Measurements from ENCODE around the gene DENND4B.

DENND4B gene

GRCh38 chr1:153945795-153946621, 510 bp downstream of the DENND4B start:
- DNase-seq (ENCODE audit: low read depth in 2 of 2) = peak in 1 of 2 donors; percentile 58

GRCh38 chr1:153945131-153945794, 1.3 kb downstream of the DENND4B start:
- DNase-seq (ENCODE audit: low read depth in 2 of 2) = peak in 1 of 2 donors; percentile 56

GRCh38 chr1:153944827-153945117, 1.7 kb downstream of the DENND4B start:
- no peak for DNase-seq (ENCODE audit: low read depth in 2 of 2)

GRCh38 chr1:153944005-153944826, 2.3 kb downstream of the DENND4B start:
- no peak for DNase-seq (ENCODE audit: low read depth in 2 of 2)

GRCh38 chr1:153942766-153943549, 3.6 kb downstream of the DENND4B start:
- no peak for DNase-seq (ENCODE audit: low read depth in 2 of 2)

- DNase-seq (ENCODE audit: low read depth in 2 of 2) = no peak
Measured at GRCh38 chr1:153941826-153942725, 4.4 kb downstream of the DENND4B start.

- DNase-seq (ENCODE audit: low read depth in 2 of 2) = no peak
Measured at GRCh38 chr1:153940756-153941155, 5.8 kb downstream of the DENND4B start.

GRCh38 chr1:153939476-153939875, 7.0 kb downstream of the DENND4B start:
- DNase-seq (ENCODE audit: low read depth in 2 of 2) = no peak

- no peak for DNase-seq (ENCODE audit: low read depth in 2 of 2)
Measured at GRCh38 chr1:153938996-153939395, 7.5 kb downstream of the DENND4B start.

- DNase-seq (ENCODE audit: low read depth in 2 of 2) = no peak
Measured at GRCh38 chr1:153937331-153937730, 9.2 kb downstream of the DENND4B start.

GRCh38 chr1:153936011-153936802, 10.3 kb downstream of the DENND4B start:
- DNase-seq (ENCODE audit: low read depth in 2 of 2) = no peak

GRCh38 chr1:153934746-153935145, 11.8 kb downstream of the DENND4B start:
- no peak for DNase-seq (ENCODE audit: low read depth in 2 of 2)

- DNase-seq (ENCODE audit: low read depth in 2 of 2) = no peak
Measured at GRCh38 chr1:153933955-153934354, 12.6 kb downstream of the DENND4B start.

GRCh38 chr1:153933430-153933829, 13.1 kb downstream of the DENND4B start:
- DNase-seq (ENCODE audit: low read depth in 2 of 2) = no peak

- DNase-seq (ENCODE audit: low read depth in 2 of 2) = no peak
Measured at GRCh38 chr1:153932156-153933131, 14.1 kb downstream of the DENND4B start.

GRCh38 chr1:153929981-153930948, 16.3 kb downstream of the DENND4B start:
- DNase-seq (ENCODE audit: low read depth in 2 of 2) = no peak

- no peak for DNase-seq (ENCODE audit: low read depth in 2 of 2)
Measured at GRCh38 chr1:153929426-153929825, 17.1 kb downstream of the DENND4B start.
